ENCODE results near the gene NBPF20. TPM values are rescaled to one million over a fixed set of nuclear protein-coding genes. Genes with fewer than 3 reads are reported as not detected.

Gene NBPF20, protein sequence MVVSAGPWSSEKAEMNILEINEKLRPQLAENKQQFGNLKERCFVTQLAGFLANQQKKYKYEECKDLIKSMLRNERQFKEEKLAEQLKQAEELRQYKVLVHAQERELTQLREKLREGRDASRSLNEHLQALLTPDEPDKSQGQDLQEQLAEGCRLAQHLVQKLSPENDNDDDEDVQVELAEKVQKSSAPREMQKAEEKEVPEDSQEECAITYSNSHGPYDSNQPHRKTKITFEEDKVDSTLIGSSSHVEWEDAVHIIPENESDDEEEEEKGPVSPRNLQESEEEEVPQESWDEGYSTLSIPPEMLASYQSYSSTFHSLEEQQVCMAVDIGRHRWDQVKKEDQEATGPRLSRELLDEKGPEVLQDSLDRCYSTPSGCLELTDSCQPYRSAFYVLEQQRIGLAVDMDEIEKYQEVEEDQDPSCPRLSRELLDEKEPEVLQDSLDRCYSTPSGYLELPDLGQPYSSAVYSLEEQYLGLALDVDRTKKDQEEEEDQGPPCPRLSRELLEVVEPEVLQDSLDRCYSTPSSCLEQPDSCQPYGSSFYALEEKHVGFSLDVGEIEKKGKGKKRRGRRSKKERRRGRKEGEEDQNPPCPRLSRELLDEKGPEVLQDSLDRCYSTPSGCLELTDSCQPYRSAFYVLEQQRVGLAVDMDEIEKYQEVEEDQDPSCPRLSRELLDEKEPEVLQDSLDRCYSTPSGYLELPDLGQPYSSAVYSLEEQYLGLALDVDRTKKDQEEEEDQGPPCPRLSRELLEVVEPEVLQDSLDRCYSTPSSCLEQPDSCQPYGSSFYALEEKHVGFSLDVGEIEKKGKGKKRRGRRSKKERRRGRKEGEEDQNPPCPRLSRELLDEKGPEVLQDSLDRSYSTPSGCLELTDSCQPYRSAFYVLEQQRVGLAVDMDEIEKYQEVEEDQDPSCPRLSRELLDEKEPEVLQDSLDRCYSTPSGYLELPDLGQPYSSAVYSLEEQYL (N-terminal part only)
- total RNA-seq (2022; extraction: Qiagen RNA extraction) = 2.7 to 3.4 TPM (median 2.8 TPM) in 5 replicates

DNA sequence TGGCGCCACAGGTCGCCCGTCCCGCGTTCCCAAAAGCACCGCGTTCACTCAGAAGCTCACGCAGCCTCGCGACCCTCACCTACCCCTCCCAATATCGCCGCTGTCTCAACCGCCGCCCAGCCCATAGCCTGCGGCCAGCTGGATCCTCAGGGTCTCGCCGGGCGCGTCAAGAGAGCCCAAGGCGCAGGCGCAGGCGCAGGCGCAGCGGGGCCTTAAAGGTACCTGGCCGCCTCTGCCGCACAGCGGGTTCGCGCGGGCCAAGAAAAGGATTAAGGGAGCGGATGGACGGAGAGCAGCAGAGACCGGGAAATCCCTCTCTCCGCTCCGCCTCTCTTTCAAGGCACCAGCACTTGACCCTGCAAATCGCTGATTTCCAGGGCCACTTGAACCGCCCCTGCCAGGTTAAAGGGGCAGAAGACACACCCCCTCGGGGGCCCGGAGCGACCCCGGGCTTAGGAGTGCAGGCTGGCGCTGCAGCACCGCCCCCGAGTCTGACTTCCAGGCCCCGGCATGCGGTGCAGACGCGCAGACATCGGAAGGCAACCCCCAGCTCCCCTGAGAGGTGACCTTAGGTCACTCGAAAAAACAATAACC, at the start of gene NBPF20:
Gene NBPF20, minus strand, starts transcription at position 168 of the 594 bp plus-strand sequence. CDS start 20,331 bp downstream, outside the sequence.

Other genes starting within 250 kb of the NBPF20 start
- gene PPIAL4D, start 183.4 kb downstream of the NBPF20 start, total RNA-seq (2022; extraction: Qiagen RNA extraction) = not detected in 5 replicates
- gene GPR89A, start 182.4 kb upstream of the NBPF20 start, total RNA-seq (2022; extraction: Qiagen RNA extraction) = 14.4 to 17.3 TPM (median 15.2 TPM) in 5 replicates

Measured in A549 treated with AZD2906 at 1 μM for 4 hours (cell line).